ENCODE results near the gene EXOC1.
"Not testable (repeated sequence)": the region's sequence is repeated elsewhere in the genome, so short reads cannot be mapped to it uniquely, and the experiment has no call there.

Gene EXOC1

GRCh38 chr4:55853484-55854046 lies at the start of gene EXOC1:
Gene EXOC1 (plus strand): TSS chr4:55853648. CDS start chr4:55858324, 4,676 bp downstream.
- peak; percentile 94 to 99 (median 98) for DNase-seq

DNA sequence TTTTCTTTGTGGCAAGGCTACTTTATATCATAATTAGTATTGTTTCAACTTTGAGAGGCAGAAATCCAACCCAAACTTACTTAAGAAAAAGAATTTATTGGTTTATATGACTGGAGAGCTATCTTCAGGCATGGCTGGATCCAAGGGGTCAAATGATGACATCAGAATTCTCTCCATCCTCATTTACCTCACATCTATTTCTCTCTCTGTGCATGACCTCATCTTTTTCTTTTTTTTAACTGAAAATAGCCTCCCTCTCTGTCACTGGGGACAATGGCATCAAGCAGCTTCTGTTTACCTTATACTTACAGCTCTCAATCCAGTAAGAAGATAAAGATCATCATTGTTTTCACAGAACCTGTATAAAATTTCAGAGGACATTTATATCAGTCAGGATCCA lies 45.9 kb upstream of the EXOC1 start:
- DNase-seq: peak in 1 of 3 experiments; percentile 46

DNA sequence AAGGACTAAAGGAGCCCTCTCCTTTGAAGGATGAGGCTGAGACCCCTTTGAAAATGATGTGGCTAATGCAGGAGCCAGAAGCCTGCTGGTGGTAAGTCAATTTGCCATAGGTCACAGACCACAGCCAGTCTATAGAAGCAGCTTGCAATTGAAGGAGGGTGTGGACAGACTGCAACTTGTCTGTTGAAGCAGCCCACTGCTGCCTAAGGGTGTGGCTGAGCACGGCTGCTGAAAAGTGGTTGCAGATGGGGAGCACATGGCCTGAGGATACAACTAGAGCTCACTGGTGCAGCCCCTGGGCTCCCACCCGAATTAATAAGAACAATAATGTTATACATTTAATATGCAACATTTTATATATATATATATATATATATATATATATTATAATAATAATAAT lies 45.3 kb upstream of the EXOC1 start:
- DNase-seq: peak in 2 of 3 experiments; percentile 2 to 49

DNA sequence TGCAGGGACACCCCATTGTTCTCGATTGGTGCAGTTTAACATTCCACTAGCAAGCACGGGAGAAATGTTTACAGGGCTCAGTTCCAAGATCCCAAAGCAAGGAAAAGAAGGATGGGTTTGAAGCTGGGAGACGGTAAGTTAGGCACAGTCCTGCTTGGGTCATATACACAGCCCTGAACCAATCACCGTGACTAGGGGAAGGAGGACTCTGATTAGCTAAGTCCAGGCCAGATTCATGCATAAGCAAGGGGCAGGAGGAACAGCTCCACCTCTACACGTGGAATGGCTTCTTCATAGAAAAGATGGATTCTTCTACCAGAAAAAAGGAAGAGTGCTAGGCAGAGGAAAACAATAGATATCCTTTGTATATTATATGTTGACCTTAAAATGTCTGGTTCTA lies 44.8 kb upstream of the EXOC1 start:
- no peak for DNase-seq

- DNase-seq: no peak
These were observed 35.8 kb upstream of the EXOC1 start for GRCh38 chr4:55817691-55818090.

GRCh38 chr4:55819634-55820033 lies 33.8 kb upstream of the EXOC1 start, which contains the start of gene EXOC1L:
Gene EXOC1L (plus strand): TSS chr4:55819790. CDS start chr4:55820027, 237 bp downstream.
- DNase-seq: no peak

GRCh38 chr4:55820279-55820678 lies 33.2 kb upstream of the EXOC1 start:
- no peak for DNase-seq

DNA sequence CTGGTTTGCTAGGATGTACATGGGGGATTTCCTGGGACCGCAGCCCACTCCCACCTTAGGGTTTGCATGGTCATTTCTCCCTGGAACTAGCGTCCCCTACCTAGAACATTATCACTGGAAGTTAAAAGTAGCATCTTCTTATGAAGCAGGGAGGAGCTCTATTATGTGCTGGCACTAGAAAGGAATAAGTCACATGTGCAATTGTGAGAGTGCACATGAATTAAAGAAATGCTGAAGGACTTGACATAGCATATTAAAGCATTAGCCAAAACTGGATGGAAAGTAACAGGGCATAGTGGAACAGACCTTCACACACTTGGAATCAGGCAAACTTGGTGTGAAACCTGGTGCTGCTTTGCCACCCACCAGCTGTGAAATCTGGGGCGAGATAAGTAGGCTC lies 31.1 kb upstream of the EXOC1 start:
- DNase-seq: no peak

- no peak for DNase-seq
These were observed 28.6 kb upstream of the EXOC1 start for GRCh38 chr4:55824865-55825264.

- no peak for DNase-seq
These were observed 26.5 kb upstream of the EXOC1 start for GRCh38 chr4:55826986-55827385.

GRCh38 chr4:55827582-55827981 lies 25.9 kb upstream of the EXOC1 start:
- DNase-seq: no peak

DNA sequence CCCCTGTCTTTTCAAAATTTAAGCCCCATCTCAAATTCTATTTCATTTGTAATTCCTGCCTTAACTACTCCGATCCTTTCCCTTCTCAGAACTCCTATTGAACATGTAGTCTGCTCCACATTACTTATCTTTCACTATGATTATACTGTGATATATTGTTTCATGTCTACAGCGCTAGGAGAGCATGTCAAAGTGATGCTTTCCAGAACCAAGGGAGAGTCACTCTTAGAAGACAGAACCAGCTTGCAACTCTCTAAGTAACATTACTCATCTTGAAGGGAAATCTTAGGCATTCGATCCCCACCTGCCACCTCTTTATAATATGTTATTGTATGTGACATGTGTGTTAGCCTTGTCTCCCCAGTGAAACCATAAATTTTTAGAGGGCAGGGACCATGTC lies 23.4 kb upstream of the EXOC1 start:
- no peak for DNase-seq

DNA sequence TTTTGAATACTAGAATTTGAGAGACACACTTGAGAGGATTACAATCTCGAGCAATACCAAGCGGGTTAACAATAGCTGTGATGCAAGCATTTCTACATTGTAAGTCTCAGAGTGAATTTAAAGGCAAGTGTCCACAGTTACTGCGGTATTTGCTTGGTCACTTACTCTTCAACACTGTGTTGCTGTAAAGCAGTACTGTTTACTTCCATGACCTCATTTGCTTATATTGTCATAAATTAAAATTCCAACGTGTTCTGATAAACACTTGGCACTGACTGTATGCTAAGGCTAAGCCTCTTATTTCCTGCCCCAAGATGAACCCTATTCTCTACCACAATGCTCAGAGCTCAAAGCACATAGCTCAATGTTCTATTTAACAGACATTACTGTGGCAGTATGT lies 22.7 kb upstream of the EXOC1 start:
- DNase-seq: no peak

GRCh38 chr4:55834086-55834795 lies 19.2 kb upstream of the EXOC1 start:
- no peak for DNase-seq

GRCh38 chr4:55837903-55838302 lies 15.5 kb upstream of the EXOC1 start:
- no peak for DNase-seq

DNA sequence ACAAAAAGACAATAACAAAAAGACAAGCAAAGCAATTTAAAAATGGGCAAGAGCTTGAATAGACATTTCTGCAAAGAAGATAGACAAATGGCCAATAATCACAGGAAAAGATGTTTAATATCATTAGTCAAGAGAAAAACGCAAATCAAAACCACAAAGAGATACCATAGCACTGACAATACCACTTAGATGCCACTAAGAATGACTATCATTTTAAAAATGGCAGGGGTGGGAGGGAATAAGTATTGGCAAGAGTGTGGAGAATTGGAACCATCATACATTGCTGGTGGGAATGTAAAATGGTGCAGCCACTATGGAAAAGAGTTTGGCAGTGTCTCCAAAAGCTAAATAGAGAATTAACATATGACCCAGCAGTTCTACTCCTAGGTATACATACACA lies 15.1 kb upstream of the EXOC1 start:
- no peak for DNase-seq

DNA sequence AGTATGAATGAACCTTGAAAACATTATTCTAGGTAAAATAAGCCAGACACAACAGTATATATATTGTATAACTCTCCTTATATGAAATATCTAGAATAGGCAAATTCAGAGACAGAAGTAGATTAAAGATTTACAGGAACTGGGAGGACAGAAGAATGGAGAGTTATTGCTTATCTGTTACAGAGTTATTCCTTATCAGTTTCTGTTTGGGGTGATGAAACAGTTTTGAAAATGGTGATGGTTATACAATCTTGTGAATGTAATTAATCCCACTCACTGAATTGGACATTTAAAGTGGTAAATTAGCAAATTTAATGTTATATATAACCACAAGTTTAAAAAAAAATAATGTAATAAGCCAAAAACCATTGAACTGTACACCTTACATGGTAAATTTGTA lies 14.5 kb upstream of the EXOC1 start:
- DNase-seq: no peak

DNA sequence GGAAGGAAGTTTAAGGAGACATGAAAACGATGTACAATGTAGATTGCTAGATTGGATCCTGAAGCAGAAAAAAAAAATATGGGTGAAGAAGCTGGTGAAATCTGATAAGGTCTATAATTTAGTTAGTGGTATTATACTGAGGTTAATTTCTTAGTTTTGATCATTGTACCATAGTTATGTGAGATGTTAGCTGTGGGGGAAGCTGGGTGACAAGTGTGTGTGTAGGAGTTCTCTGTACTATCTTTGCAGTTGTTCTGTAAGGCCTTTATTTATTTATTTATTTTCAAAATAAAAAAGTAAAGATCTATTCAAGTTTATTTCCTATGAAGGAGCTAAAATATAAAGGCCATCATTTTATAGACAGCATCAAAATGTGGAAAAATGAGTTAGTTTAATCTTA lies 12.5 kb upstream of the EXOC1 start:
- DNase-seq: no peak

GRCh38 chr4:55841373-55842239 lies 11.8 kb upstream of the EXOC1 start:
- peak in 1 of 3 experiments; percentile 27 for DNase-seq

- DNase-seq: not testable (repeated sequence)
These were observed 11.1 kb upstream of the EXOC1 start for GRCh38 chr4:55842312-55842711.

- DNase-seq: no peak
These were observed 3.7 kb upstream of the EXOC1 start for GRCh38 chr4:55849724-55850123.

DNA sequence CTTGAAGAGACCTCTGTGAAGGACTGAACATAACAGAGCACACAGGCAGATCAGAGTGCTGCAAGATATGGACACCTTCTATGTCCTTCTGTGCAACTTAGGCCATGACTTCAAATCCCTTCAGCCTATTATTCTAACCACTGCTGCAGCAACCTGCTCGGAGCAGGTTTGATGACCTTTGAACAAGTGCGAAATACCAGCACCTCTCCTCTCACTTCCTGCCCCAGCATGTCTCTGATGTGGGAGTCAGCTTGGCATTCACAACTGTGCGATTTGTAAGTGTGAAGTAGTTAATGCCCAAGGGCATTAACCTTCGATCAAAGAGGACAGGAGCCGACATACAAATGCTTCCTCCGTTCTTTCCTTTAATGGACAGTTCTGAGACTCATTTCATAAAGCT lies 1.6 kb upstream of the EXOC1 start:
- no peak for DNase-seq

DNA sequence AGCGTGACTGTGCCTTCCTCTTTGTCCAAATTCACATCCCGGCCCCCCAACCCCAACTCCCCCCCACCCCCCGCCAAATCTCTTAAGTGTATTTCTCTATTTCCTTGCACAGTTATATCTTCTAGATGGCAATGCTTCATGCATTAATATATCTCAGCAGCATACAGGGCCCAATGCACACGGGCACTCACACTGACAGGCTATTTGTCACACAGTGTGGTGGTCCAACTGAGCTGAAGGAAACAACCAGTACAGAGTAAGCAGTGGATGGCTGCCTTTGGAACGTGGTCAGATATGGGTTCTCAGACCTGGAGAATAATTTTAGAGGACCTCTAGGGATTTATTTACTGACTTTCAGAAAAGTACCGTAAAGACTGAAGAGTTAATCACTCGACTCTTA lies 681 bp downstream of the EXOC1 start:
- peak in 1 of 3 experiments; percentile 32 for DNase-seq

DNA sequence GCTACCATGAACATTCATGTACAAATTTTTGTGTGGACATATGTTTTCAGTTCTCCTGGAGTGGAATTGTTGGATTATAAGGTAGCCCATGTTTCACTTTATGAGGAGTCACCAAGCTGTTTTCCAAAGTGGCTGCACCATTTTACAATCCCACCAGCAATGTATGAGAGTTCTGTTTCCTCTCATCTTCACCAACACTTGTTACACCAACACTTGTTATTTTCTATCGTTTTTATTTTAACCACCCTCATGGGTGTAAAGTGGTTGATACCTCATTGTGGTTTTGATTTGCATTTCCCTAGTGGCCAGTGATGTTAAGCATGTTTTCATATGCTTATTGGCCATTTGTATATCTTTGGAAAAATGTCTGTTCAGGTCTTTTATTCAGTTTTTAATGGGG lies 4.1 kb downstream of the EXOC1 start:
- DNase-seq: no peak

Measured in NCI-H1417 (cell line).